GM21528 (cell line): ENCODE results near the gene GRK5.

Source experiments
- ATAC-seq: cut with Tn5 transposase; IDR thresholded peaks from one replicate; pipeline ENCODE4 v1.9.1; 2021; ENCODE audit warnings: mild to moderate bottlenecking, moderate library complexity; ENCODE audit not compliant: unreplicated experiment, low FRiP score

Gene GRK5

GRCh38 chr10:119350502-119351097 lies 143.2 kb downstream of the GRK5 start:
- no peak for ATAC-seq

- no peak for ATAC-seq
Measured at GRCh38 chr10:119351189-119351588, 143.8 kb downstream of the GRK5 start.

GRCh38 chr10:119352042-119352441 lies 144.7 kb downstream of the GRK5 start:
- ATAC-seq: no peak

- no peak for ATAC-seq
Measured at GRCh38 chr10:119352807-119353206, 145.4 kb downstream of the GRK5 start.

- ATAC-seq: no peak
Measured at GRCh38 chr10:119353421-119353820, 146.1 kb downstream of the GRK5 start.

GRCh38 chr10:119355930-119356329 lies 148.6 kb downstream of the GRK5 start:
- ATAC-seq: no peak

GRCh38 chr10:119357412-119358151 lies 150.2 kb downstream of the GRK5 start:
- no peak for ATAC-seq

- no peak for ATAC-seq
Measured at GRCh38 chr10:119358152-119358512, 150.8 kb downstream of the GRK5 start.

- ATAC-seq: no peak
Measured at GRCh38 chr10:119358567-119358966, 151.2 kb downstream of the GRK5 start.

GRCh38 chr10:119359025-119359424 lies 151.7 kb downstream of the GRK5 start:
- ATAC-seq: no peak

GRCh38 chr10:119360181-119360921 lies 153.0 kb downstream of the GRK5 start:
- no peak for ATAC-seq

- ATAC-seq: no peak
Measured at GRCh38 chr10:119361037-119361436, 153.7 kb downstream of the GRK5 start.

- ATAC-seq: no peak
Measured at GRCh38 chr10:119362122-119362521, 154.8 kb downstream of the GRK5 start.

GRCh38 chr10:119364645-119365600 lies 157.6 kb downstream of the GRK5 start:
- ATAC-seq: no peak

- no peak for ATAC-seq
Measured at GRCh38 chr10:119365773-119366599, 158.6 kb downstream of the GRK5 start.

- no peak for ATAC-seq
Measured at GRCh38 chr10:119367841-119368549, 160.6 kb downstream of the GRK5 start.

GRCh38 chr10:119368581-119368980 lies 161.2 kb downstream of the GRK5 start:
- no peak for ATAC-seq

GRCh38 chr10:119368991-119369869 lies 161.9 kb downstream of the GRK5 start:
- no peak for ATAC-seq
